ENCODE measurements around the gene IRF7. TPM values are rescaled to one million over a fixed set of nuclear protein-coding genes. Genes with fewer than 3 reads are reported as not detected.

IRF7 gene
- total RNA-seq, 1 experiment from 2014 or later = 8.8 TPM

- Histone ChIP-seq H3K4me1 (ENCODE audit: insufficient read depth, low read length, poor library complexity, severe bottlenecking) (peaks cover 33% of the 10 kb centered on the region), H3K27me3 (replicated peaks; ENCODE audit: insufficient read depth, low read depth, low read length, poor library complexity) (no peaks in the 10 kb centered on the region), H3K27ac (ENCODE audit: low read depth, low read length, poor library complexity, severe bottlenecking) (no peak overlapping the region), H3K9me3 (ENCODE audit: low read depth, low read length, poor library complexity, severe bottlenecking) (no peaks in the 10 kb centered on the region), H3K4me3 (ENCODE audit: low read depth, low read length, poor library complexity, severe bottlenecking) (no peak overlapping the region), H3K36me3 (ENCODE audit: insufficient read depth, low read length, poor library complexity, severe bottlenecking) (no peaks in the 10 kb centered on the region)
- no peak for DNase-seq (ENCODE audit: low spot score)
- ChIA-PET CTCF (no interaction called here), POLR2A (ENCODE audit: low non-redundant PET) (no interaction called here)
- intact Hi-C loops (cut with micrococcal nuclease; ENCODE audit: unreplicated experiment) = no loop called here
- no peak for TF ChIP-seq CTCF (conservative IDR thresholded peaks at IDR 0.05; ENCODE audit: low read depth, low read length)
- TF ChIP-seq EZH2 (IDR thresholded peaks at IDR 0.05; ENCODE audit: borderline replicate concordance, low read depth, low read length, poor library complexity, severe bottlenecking) = no peak
- BruUV-seq (replicated peaks) = no TSS peak
Observed at GRCh38 chr11:635945-636510, 20.3 kb upstream of the IRF7 start.

GRCh38 chr11:630871-631270, 15.1 kb upstream of the IRF7 start:
- intact Hi-C loops (cut with micrococcal nuclease; ENCODE audit: unreplicated experiment) = no loop called here
- no peaks in the 10 kb centered on the region for H3K27me3 ChIP-seq (replicated peaks; ENCODE audit: insufficient read depth, low read depth, low read length, poor library complexity)
- BruUV-seq (replicated peaks) = no TSS peak

GRCh38 chr11:629237-629583, 13.5 kb upstream of the IRF7 start:
- Histone ChIP-seq H3K27ac (ENCODE audit: low read depth, low read length, poor library complexity, severe bottlenecking) (no peak overlapping the region), H3K4me1 (ENCODE audit: insufficient read depth, low read length, poor library complexity, severe bottlenecking) (peaks cover 11% of the 10 kb centered on the region), H3K9me3 (ENCODE audit: low read depth, low read length, poor library complexity, severe bottlenecking) (no peaks in the 10 kb centered on the region), H3K36me3 (ENCODE audit: insufficient read depth, low read length, poor library complexity, severe bottlenecking) (no peaks in the 10 kb centered on the region), H3K27me3 (replicated peaks; ENCODE audit: insufficient read depth, low read depth, low read length, poor library complexity) (no peaks in the 10 kb centered on the region), H3K4me3 (ENCODE audit: low read depth, low read length, poor library complexity, severe bottlenecking) (no peak overlapping the region)
- TF ChIP-seq CTCF (conservative IDR thresholded peaks at IDR 0.05; ENCODE audit: low read depth, low read length) (no peak), EZH2 (IDR thresholded peaks at IDR 0.05; ENCODE audit: borderline replicate concordance, low read depth, low read length, poor library complexity, severe bottlenecking) (no peak)
- intact Hi-C loops (cut with micrococcal nuclease; ENCODE audit: unreplicated experiment) = no loop called here
- CTCF ChIA-PET = no interaction called here
- POLR2A ChIA-PET (ENCODE audit: low non-redundant PET) = no interaction called here
- BruUV-seq (replicated peaks) = no TSS peak
- DNase-seq (ENCODE audit: low spot score) = no peak

More at GRCh38 chr11:630871-631270, 15.1 kb upstream of the IRF7 start:
- no peak for DNase-seq (ENCODE audit: low spot score)
- Histone ChIP-seq H3K4me1 (ENCODE audit: insufficient read depth, low read length, poor library complexity, severe bottlenecking) (peaks cover 11% of the 10 kb centered on the region), H3K9me3 (ENCODE audit: low read depth, low read length, poor library complexity, severe bottlenecking) (no peaks in the 10 kb centered on the region), H3K27ac (ENCODE audit: low read depth, low read length, poor library complexity, severe bottlenecking) (no peak overlapping the region), H3K36me3 (ENCODE audit: insufficient read depth, low read length, poor library complexity, severe bottlenecking) (no peaks in the 10 kb centered on the region), H3K4me3 (ENCODE audit: low read depth, low read length, poor library complexity, severe bottlenecking) (no peak overlapping the region)
- TF ChIP-seq CTCF (conservative IDR thresholded peaks at IDR 0.05; ENCODE audit: low read depth, low read length) (no peak), EZH2 (IDR thresholded peaks at IDR 0.05; ENCODE audit: borderline replicate concordance, low read depth, low read length, poor library complexity, severe bottlenecking) (no peak)
- ChIA-PET CTCF (no interaction called here), POLR2A (ENCODE audit: low non-redundant PET) (no interaction called here)

Measured in A673 (cell line).